Cardiac muscle cell (in vitro differentiated cells and primary cell): ENCODE data around the gene COG5. TPM values are rescaled to one million over a fixed set of nuclear protein-coding genes. Genes with fewer than 3 reads are reported as not detected.
A peak's percentile ranks its signal among the peaks of the same experiment; 100 is the strongest.

Experiments
- DNase-seq, 2 donors: peaks; one replicate each; pipeline versions ENCODE4 v3.0.0 to v3.0.0-alpha.2; 2010 to 2017; ENCODE audit warnings: low read depth in 1 of 2, low spot score in 1 of 2
- H3K27ac ChIP-seq: fragments of 200-600 bp; sonication (generic); 2 replicates; pipeline ENCODE4 v1.5.1; 2016
- H3K27me3 ChIP-seq: fragments of 200-600 bp; sonication (generic); 2 replicates; pipeline ENCODE4 v1.6.0; 2016; ENCODE audit warnings: control low read depth
- H3K36me3 ChIP-seq: fragments of 200-600 bp; sonication (generic); 2 replicates; pipeline ENCODE4 v1.5.1; 2016; ENCODE audit warnings: control low read depth
- H3K4me1 ChIP-seq: fragments of 200-600 bp; sonication (generic); 2 replicates; pipeline ENCODE4 v1.8.1; 2017; ENCODE audit warnings: low read depth, mild to moderate bottlenecking, mixed run types
- H3K4me3 ChIP-seq: fragments of 200-600 bp; sonication (generic); 2 replicates; pipeline ENCODE4 v1.5.1; 2016; ENCODE audit warnings: mild to moderate bottlenecking
- H3K9me3 ChIP-seq: fragments of 200-600 bp; sonication (generic); 2 replicates; pipeline ENCODE4 v1.5.1; 2017; ENCODE audit warnings: low read depth, mild to moderate bottlenecking, control low read depth
- CTCF ChIP-seq: IDR thresholded peaks from 2 replicates; pipeline ENCODE4 v1.5.1; 2012; ENCODE audit warnings: low read depth, mild to moderate bottlenecking, low read length
- polyA plus RNA-seq: library from polyadenylated mRNA; unstranded; fragments of >200 nt; fragmentation: Nextera tagmentation; extraction: Ambion mirVana; gene quantifications from 2 replicates; pipeline ENCODE4 v1.2.1, GENCODE V29; 2016
- total RNA-seq: library from RNA; depleted of rRNA; stranded (reverse); fragments of >200 nt; gene quantifications from 2 replicates; pipeline ENCODE4 v1.2.3, GENCODE V29; 2016

COG5 gene
- total and polyA plus RNA-seq, 2 experiments from 2014 or later: 20.4 to 63.1 TPM

GRCh38 chr7:107258737-107259136 is 305.0 kb downstream of the COG5 start:
- Histone ChIP-seq H3K36me3 (no peaks in the 10 kb centered on the region), H3K9me3 (no peaks in the 10 kb centered on the region), H3K4me3 (no peak overlapping the region), H3K4me1 (peaks cover 8% of the 10 kb centered on the region), H3K27me3 (no peaks in the 10 kb centered on the region), H3K27ac (peak overlapping the region; percentile 62)
- TF ChIP-seq CTCF: no peak
- no peak for DNase-seq

- no peak overlapping the region for H3K4me3 ChIP-seq
- no peaks in the 10 kb centered on the region for H3K9me3 ChIP-seq
- DNase-seq: no peak
- H3K36me3 ChIP-seq: no peaks in the 10 kb centered on the region
- no peak for TF ChIP-seq CTCF
- H3K27ac ChIP-seq: no peak overlapping the region
- H3K4me1 ChIP-seq: peaks cover 8% of the 10 kb centered on the region
- no peaks in the 10 kb centered on the region for H3K27me3 ChIP-seq
Observed at GRCh38 chr7:107255602-107256001, 308.1 kb downstream of the COG5 start.

- no peak overlapping the region for H3K27ac ChIP-seq
- no peaks in the 10 kb centered on the region for H3K9me3 ChIP-seq
- H3K4me3 ChIP-seq: no peak overlapping the region
- peaks cover 8% of the 10 kb centered on the region for H3K4me1 ChIP-seq
- DNase-seq: no peak
- no peak for TF ChIP-seq CTCF
- no peaks in the 10 kb centered on the region for H3K27me3 ChIP-seq
- no peaks in the 10 kb centered on the region for H3K36me3 ChIP-seq
Observed at GRCh38 chr7:107254398-107254985, 309.2 kb downstream of the COG5 start.

GRCh38 chr7:107253599-107253998 is 310.1 kb downstream of the COG5 start:
- Histone ChIP-seq H3K27ac (no peak overlapping the region), H3K4me1 (peaks cover 6% of the 10 kb centered on the region), H3K9me3 (no peaks in the 10 kb centered on the region), H3K4me3 (no peak overlapping the region), H3K36me3 (no peaks in the 10 kb centered on the region), H3K27me3 (no peaks in the 10 kb centered on the region)
- TF ChIP-seq CTCF: no peak
- no peak for DNase-seq

GRCh38 chr7:107251963-107252362 is 311.8 kb downstream of the COG5 start:
- no peaks in the 10 kb centered on the region for H3K9me3 ChIP-seq
- DNase-seq: no peak
- H3K27me3 ChIP-seq: no peaks in the 10 kb centered on the region
- H3K4me1 ChIP-seq: no peaks in the 10 kb centered on the region
- no peak for TF ChIP-seq CTCF
- no peak overlapping the region for H3K4me3 ChIP-seq
- H3K27ac ChIP-seq: no peak overlapping the region
- H3K36me3 ChIP-seq: peaks cover 6% of the 10 kb centered on the region
